Peyer's patch (tissue), 4 donors: ENCODE results near the gene BSPRY. TPM values are rescaled to one million over a fixed set of nuclear protein-coding genes. Genes with fewer than 3 reads are reported as not detected.
"Not testable (repeated sequence)": the region's sequence is repeated elsewhere in the genome, so short reads cannot be mapped to it uniquely, and the experiment has no call there.

ENCODE experiments used
- DNase-seq, 3 donors: peaks; one replicate each; pipeline ENCODE4 v3.0.0-alpha.2; 2017 to 2019
- H3K27ac ChIP-seq, 4 donors: fragments of 200-600 bp; sonication (generic); one replicate each; pipeline ENCODE4 v1.5.1; 2016 to 2019
- H3K27me3 ChIP-seq, 2 donors: fragments of 200-600 bp; sonication (generic); one replicate each; pipeline ENCODE4 v1.5.1; 2019
- H3K36me3 ChIP-seq, 3 donors: fragments of 200-600 bp; sonication (generic); one replicate each; pipeline ENCODE4 v1.5.1; 2016 to 2019
- H3K4me1 ChIP-seq, 4 donors: fragments of 200-600 bp; sonication (generic); one replicate each; pipeline ENCODE4 v1.5.1; 2016 to 2019
- H3K4me3 ChIP-seq, 4 donors: fragments of 200-600 bp; sonication (generic); 1 replicate in 3 of 4; 2 replicates in 1 of 4; pipeline ENCODE4 v1.5.1; 2016 to 2019; ENCODE audit warnings: mild to moderate bottlenecking in 1 of 4
- H3K9me3 ChIP-seq, 4 donors: fragments of 200-600 bp; sonication (generic); one replicate each; pipeline ENCODE4 v1.5.1; 2016 to 2019; ENCODE audit warnings: mild to moderate bottlenecking in 1 of 4
- CTCF ChIP-seq, 6 experiments: fragments of 450-650 bp in 4 of 6; fragments of 200-600 bp in 2 of 6; sonication (generic) in 1 of 6; IDR thresholded peaks; one replicate each; pipeline ENCODE4 v1.5.1; 2017 to 2019; ENCODE audit warnings: antibody characterized with exemption in 6 of 6, mild to moderate bottlenecking in 3 of 6, moderate library complexity in 1 of 6
- POLR2A ChIP-seq, 2 donors: fragments of 450-650 bp; IDR thresholded peaks; one replicate each; pipeline ENCODE4 v1.5.1; 2017; ENCODE audit warnings: antibody characterized with exemption in 2 of 2, mild to moderate bottlenecking in 2 of 2, moderate library complexity in 2 of 2
- total RNA-seq, 4 donors: library from RNA; depleted of rRNA; stranded (reverse); fragments of >200 nt; gene quantifications; one replicate each; pipeline ENCODE4 v1.1.0, GENCODE V29; 2016

Gene BSPRY
- total RNA-seq, 4 donors from 2014 or later: 11.6 to 20.8 (median 15.8) TPM

GRCh38 chr9:113363336-113363735, 14.0 kb downstream of the BSPRY start:
- Histone ChIP-seq H3K36me3 (no peaks in the 10 kb centered on the region), H3K27ac (no peak overlapping the region), H3K4me1 (no peaks in the 10 kb centered on the region), H3K4me3 (no peak overlapping the region), H3K9me3 (no peaks in the 10 kb centered on the region), H3K27me3 (no peaks in the 10 kb centered on the region)
- TF ChIP-seq CTCF (IDR thresholded peaks at IDR 0.05) (no peak), POLR2A (IDR thresholded peaks at IDR 0.05) (no peak)
- DNase-seq: no peak

- TF ChIP-seq CTCF (IDR thresholded peaks at IDR 0.05) (no peak), POLR2A (IDR thresholded peaks at IDR 0.05) (no peak)
- Histone ChIP-seq H3K4me1 (no peaks in the 10 kb centered on the region), H3K4me3 (no peak overlapping the region), H3K27ac (no peak overlapping the region), H3K27me3 (no peaks in the 10 kb centered on the region), H3K9me3 (no peaks in the 10 kb centered on the region), H3K36me3 (no peaks in the 10 kb centered on the region)
- DNase-seq: no peak
Measured at GRCh38 chr9:113364951-113365350, 15.6 kb downstream of the BSPRY start.

- H3K4me1 ChIP-seq, H3K9me3 ChIP-seq, H3K27ac ChIP-seq, H3K27me3 ChIP-seq, DNase-seq, H3K4me3 ChIP-seq, H3K36me3 ChIP-seq: not testable (repeated sequence)
Measured at GRCh38 chr9:113365652-113366051, 16.3 kb downstream of the BSPRY start.

- no peaks in the 10 kb centered on the region for H3K9me3 ChIP-seq
- H3K36me3 ChIP-seq: peaks cover 0 to 8% (median 0%) of the 10 kb centered on the region in 3 donors
- H3K4me1 ChIP-seq: peaks cover 0 to 2% (median 0%) of the 10 kb centered on the region in 4 donors
- H3K4me3 ChIP-seq: no peak overlapping the region
- no peak overlapping the region for H3K27ac ChIP-seq
- no peak for DNase-seq
- H3K27me3 ChIP-seq: no peaks in the 10 kb centered on the region
- TF ChIP-seq POLR2A (IDR thresholded peaks at IDR 0.05) (no peak), CTCF (IDR thresholded peaks at IDR 0.05) (no peak)
Measured at GRCh38 chr9:113368348-113368981, 19.1 kb downstream of the BSPRY start.

- Histone ChIP-seq H3K4me1 (peaks cover 0 to 9% (median 0%) of the 10 kb centered on the region in 4 donors), H3K27ac (no peak overlapping the region), H3K4me3 (no peak overlapping the region), H3K27me3 (no peaks in the 10 kb centered on the region), H3K36me3 (peaks cover 0 to 15% (median 0%) of the 10 kb centered on the region in 3 donors), H3K9me3 (no peaks in the 10 kb centered on the region)
- no peak for TF ChIP-seq POLR2A (IDR thresholded peaks at IDR 0.05)
- TF ChIP-seq CTCF (IDR thresholded peaks at IDR 0.05): no peak
- no peak for DNase-seq
Measured at GRCh38 chr9:113368982-113369854, 19.9 kb downstream of the BSPRY start.

- Histone ChIP-seq H3K27ac (no peak overlapping the region), H3K4me1 (peaks cover 0 to 15% (median 0%) of the 10 kb centered on the region in 4 donors), H3K36me3 (peaks cover 0 to 21% (median 0%) of the 10 kb centered on the region in 3 donors), H3K4me3 (no peak overlapping the region), H3K27me3 (no peaks in the 10 kb centered on the region), H3K9me3 (no peaks in the 10 kb centered on the region)
- no peak for TF ChIP-seq POLR2A (IDR thresholded peaks at IDR 0.05)
- TF ChIP-seq CTCF (IDR thresholded peaks at IDR 0.05): no peak
- no peak for DNase-seq
Measured at GRCh38 chr9:113369855-113370140, 20.5 kb downstream of the BSPRY start.
